Breast epithelium (tissue), 3 donors: Measurements from ENCODE around the gene SLX1A.

ENCODE experiments used
- POLR2A ChIP-seq: fragments of 450-650 bp; IDR thresholded peaks from one replicate; pipeline ENCODE4 v1.6.1; 2016; ENCODE audit warnings: antibody characterized with exemption, mild to moderate bottlenecking, moderate library complexity
- POLR2AphosphoS5 ChIP-seq, 3 donors: sonication (generic); formaldehyde crosslinking; IDR thresholded peaks; one replicate each; pipeline ENCODE4 v1.6.1; 2017; ENCODE audit warnings: antibody characterized with exemption in 3 of 3
- TF ChIP-seq, protein P1 (sequence below), 3 donors: fragments of 450-650 bp; IDR thresholded peaks; one replicate each; pipeline ENCODE4 v1.5.1; 2016 to 2017; ENCODE audit warnings: antibody characterized with exemption in 3 of 3, mild to moderate bottlenecking in 3 of 3, moderate library complexity in 3 of 3

DNA sequence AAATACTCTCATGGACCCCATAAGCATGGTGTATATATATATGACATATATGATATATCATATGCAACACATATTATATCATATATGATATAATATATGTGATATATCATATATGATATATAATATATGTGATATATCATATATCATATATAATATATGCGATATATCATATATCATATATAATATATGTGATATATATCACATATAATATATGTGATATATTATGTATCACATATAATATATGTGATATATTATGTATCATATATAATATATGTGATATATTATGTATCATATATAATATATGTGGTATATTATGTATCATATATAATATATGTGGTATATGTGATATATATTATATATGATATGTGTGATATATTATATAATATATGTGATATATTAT, 48.8 kb upstream of the SLX1A start:
- TF ChIP-seq, protein P1, sequence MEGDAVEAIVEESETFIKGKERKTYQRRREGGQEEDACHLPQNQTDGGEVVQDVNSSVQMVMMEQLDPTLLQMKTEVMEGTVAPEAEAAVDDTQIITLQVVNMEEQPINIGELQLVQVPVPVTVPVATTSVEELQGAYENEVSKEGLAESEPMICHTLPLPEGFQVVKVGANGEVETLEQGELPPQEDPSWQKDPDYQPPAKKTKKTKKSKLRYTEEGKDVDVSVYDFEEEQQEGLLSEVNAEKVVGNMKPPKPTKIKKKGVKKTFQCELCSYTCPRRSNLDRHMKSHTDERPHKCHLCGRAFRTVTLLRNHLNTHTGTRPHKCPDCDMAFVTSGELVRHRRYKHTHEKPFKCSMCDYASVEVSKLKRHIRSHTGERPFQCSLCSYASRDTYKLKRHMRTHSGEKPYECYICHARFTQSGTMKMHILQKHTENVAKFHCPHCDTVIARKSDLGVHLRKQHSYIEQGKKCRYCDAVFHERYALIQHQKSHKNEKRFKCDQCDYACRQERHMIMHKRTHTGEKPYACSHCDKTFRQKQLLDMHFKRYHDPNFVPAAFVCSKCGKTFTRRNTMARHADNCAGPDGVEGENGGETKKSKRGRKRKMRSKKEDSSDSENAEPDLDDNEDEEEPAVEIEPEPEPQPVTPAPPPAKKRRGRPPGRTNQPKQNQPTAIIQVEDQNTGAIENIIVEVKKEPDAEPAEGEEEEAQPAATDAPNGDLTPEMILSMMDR (IDR thresholded peaks at IDR 0.05): no peak
- TF ChIP-seq POLR2A (no peak), POLR2AphosphoS5 (IDR thresholded peaks at IDR 0.05) (no peak)
